ENCODE results near the gene LRG1. TPM values are rescaled to one million over a fixed set of nuclear protein-coding genes. Genes with fewer than 3 reads are reported as not detected.

The LRG1 gene
- total RNA-seq, 1 experiment from 2014 or later, result not detected

GRCh38 chr19:4519172-4519496, 20.7 kb downstream of the LRG1 start:
- H3K27ac ChIP-seq (ENCODE audit: low read depth, low read length, poor library complexity, severe bottlenecking), result no peak overlapping the region
- TF ChIP-seq EZH2 (IDR thresholded peaks at IDR 0.05; ENCODE audit: borderline replicate concordance, low read depth, low read length, poor library complexity, severe bottlenecking) (no peak), CTCF (conservative IDR thresholded peaks at IDR 0.05; ENCODE audit: low read depth, low read length) (no peak)
- intact Hi-C loops (cut with micrococcal nuclease; ENCODE audit: unreplicated experiment), result no loop called here
- H3K36me3 ChIP-seq (ENCODE audit: insufficient read depth, low read length, poor library complexity, severe bottlenecking), result no peaks in the 10 kb centered on the region
- H3K27me3 ChIP-seq (replicated peaks; ENCODE audit: insufficient read depth, low read depth, low read length, poor library complexity), result no peaks in the 10 kb centered on the region
- H3K4me3 ChIP-seq (ENCODE audit: low read depth, low read length, poor library complexity, severe bottlenecking), result no peak overlapping the region
- no TSS peak for BruUV-seq (replicated peaks)
- no peak for DNase-seq (ENCODE audit: low spot score)
- no peaks in the 10 kb centered on the region for H3K9me3 ChIP-seq (ENCODE audit: low read depth, low read length, poor library complexity, severe bottlenecking)
- ChIA-PET POLR2A (ENCODE audit: low non-redundant PET) (no interaction called here), CTCF (no interaction called here)
- no peaks in the 10 kb centered on the region for H3K4me1 ChIP-seq (ENCODE audit: insufficient read depth, low read length, poor library complexity, severe bottlenecking)

GRCh38 chr19:4518345-4519171, 21.3 kb downstream of the LRG1 start, which contains the start of gene PLIN4:
Gene PLIN4 (minus strand): TSS chr19:4518486. CDS start chr19:4518272, 214 bp downstream.
- H3K36me3 ChIP-seq (ENCODE audit: insufficient read depth, low read length, poor library complexity, severe bottlenecking), result no peaks in the 10 kb centered on the region
- no peaks in the 10 kb centered on the region for H3K4me1 ChIP-seq (ENCODE audit: insufficient read depth, low read length, poor library complexity, severe bottlenecking)
- ChIA-PET CTCF (no interaction called here), POLR2A (ENCODE audit: low non-redundant PET) (no interaction called here)
- intact Hi-C loops (cut with micrococcal nuclease; ENCODE audit: unreplicated experiment), result no loop called here
- no TSS peak for BruUV-seq (replicated peaks)
- DNase-seq (ENCODE audit: low spot score), result no peak
- no peak within 1 kb of the TSS for H3K4me3 ChIP-seq (ENCODE audit: low read depth, low read length, poor library complexity, severe bottlenecking)
- TF ChIP-seq EZH2 (IDR thresholded peaks at IDR 0.05; ENCODE audit: borderline replicate concordance, low read depth, low read length, poor library complexity, severe bottlenecking) (no peak), CTCF (conservative IDR thresholded peaks at IDR 0.05; ENCODE audit: low read depth, low read length) (no peak)
- no peaks in the 10 kb centered on the region for H3K27me3 ChIP-seq (replicated peaks; ENCODE audit: insufficient read depth, low read depth, low read length, poor library complexity)
- H3K27ac ChIP-seq (ENCODE audit: low read depth, low read length, poor library complexity, severe bottlenecking), result no peak within 1 kb of the TSS
- no peaks in the 10 kb centered on the region for H3K9me3 ChIP-seq (ENCODE audit: low read depth, low read length, poor library complexity, severe bottlenecking)

- H3K27me3 ChIP-seq (replicated peaks; ENCODE audit: insufficient read depth, low read depth, low read length, poor library complexity), result no peaks in the 10 kb centered on the region
- intact Hi-C loops (cut with micrococcal nuclease; ENCODE audit: unreplicated experiment), result no loop called here
- BruUV-seq (replicated peaks), result no TSS peak
- TF ChIP-seq EZH2 (IDR thresholded peaks at IDR 0.05; ENCODE audit: borderline replicate concordance, low read depth, low read length, poor library complexity, severe bottlenecking) (no peak), CTCF (conservative IDR thresholded peaks at IDR 0.05; ENCODE audit: low read depth, low read length) (no peak)
- no peaks in the 10 kb centered on the region for H3K4me1 ChIP-seq (ENCODE audit: insufficient read depth, low read length, poor library complexity, severe bottlenecking)
- H3K27ac ChIP-seq (ENCODE audit: low read depth, low read length, poor library complexity, severe bottlenecking), result no peak overlapping the region
- H3K9me3 ChIP-seq (ENCODE audit: low read depth, low read length, poor library complexity, severe bottlenecking), result no peaks in the 10 kb centered on the region
- no peak for DNase-seq (ENCODE audit: low spot score)
- ChIA-PET POLR2A (ENCODE audit: low non-redundant PET) (no interaction called here), CTCF (interaction anchor here (0.5 kb wide), 1 partner anchor 60 kb away, joined by 7 read pairs; no protein-coding TSS in a partner anchor)
- H3K36me3 ChIP-seq (ENCODE audit: insufficient read depth, low read length, poor library complexity, severe bottlenecking), result no peaks in the 10 kb centered on the region
- H3K4me3 ChIP-seq (ENCODE audit: low read depth, low read length, poor library complexity, severe bottlenecking), result no peak overlapping the region
Measured at GRCh38 chr19:4517451-4518057, 22.3 kb downstream of the LRG1 start.

Measured in A673 (cell line).